Gastrocnemius medialis (tissue), 4 donors: ENCODE results near the gene EFEMP2.

Experiments used
- CTCF ChIP-seq, 5 experiments: fragments of 450-650 bp in 3 of 5; fragments of 200-600 bp in 2 of 5; sonication (generic) in 2 of 5; IDR thresholded peaks in 4 of 5; conservative IDR thresholded peaks in 1 of 5; 1 replicate in 4 of 5; 2 replicates in 1 of 5; pipeline ENCODE4 v1.5.1; 2016 to 2019; ENCODE audit warnings: antibody characterized with exemption in 5 of 5, mild to moderate bottlenecking in 3 of 5, moderate library complexity in 3 of 5
- POLR2A ChIP-seq, 2 donors: fragments of 450-650 bp; IDR thresholded peaks; one replicate each; pipeline ENCODE4 v1.6.1; 2017; ENCODE audit warnings: antibody characterized with exemption in 2 of 2, mild to moderate bottlenecking in 2 of 2, moderate library complexity in 2 of 2

GRCh38 chr11:65900125-65900898 is 27.7 kb upstream of the EFEMP2 start, which contains the start of gene FOSL1:
- no peak for TF ChIP-seq CTCF (IDR thresholded peaks at IDR 0.05 in 4 of 5, conservative IDR thresholded peaks at IDR 0.05 in 1 of 5)
- TF ChIP-seq POLR2A (IDR thresholded peaks at IDR 0.05): peak; percentile 76 to 83
